GM21390 (cell line): ENCODE results near the gene GAS7.
"Not testable (repeated sequence)": the region's sequence is repeated elsewhere in the genome, so short reads cannot be mapped to it uniquely, and the experiment has no call there.

Experiments
- ATAC-seq: cut with Tn5 transposase; IDR thresholded peaks from one replicate; pipeline ENCODE4 v1.9.1; 2021; ENCODE audit not compliant: unreplicated experiment

The GAS7 gene

DNA sequence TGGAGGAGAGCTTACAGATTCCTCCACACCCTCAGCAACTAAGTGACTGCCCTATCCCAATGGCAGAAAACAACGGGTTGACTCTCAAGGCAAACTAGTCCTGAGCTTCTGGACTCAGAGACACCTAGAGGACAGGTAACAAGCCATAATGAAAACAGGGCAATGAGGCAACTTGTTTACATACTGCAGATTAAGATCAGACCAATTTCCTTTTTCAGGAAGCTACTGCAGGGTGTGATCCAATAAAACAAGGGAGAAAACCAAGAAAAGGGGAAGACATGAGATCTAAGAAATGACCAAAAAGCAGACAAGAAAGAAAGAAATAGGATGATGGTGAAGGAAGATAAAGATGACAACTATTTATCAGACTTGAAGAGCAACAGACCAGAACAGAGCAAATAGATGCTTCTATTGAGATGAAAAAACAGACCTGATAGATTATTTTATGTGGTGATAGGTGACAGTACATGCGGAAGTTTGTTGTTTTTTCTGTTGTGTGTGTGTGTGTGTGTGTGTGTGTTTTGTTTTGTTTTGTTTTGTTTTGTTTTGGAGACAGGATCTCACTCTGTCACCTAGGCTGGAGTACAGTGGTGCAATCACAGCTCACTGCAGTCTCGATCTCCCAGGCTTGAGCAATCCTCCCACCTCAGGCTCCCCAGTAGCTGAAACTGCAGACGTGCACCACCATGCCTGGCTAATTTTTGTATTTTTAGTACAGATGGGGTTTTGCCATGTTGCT, 120.7 kb downstream of the GAS7 start:
- no peak for ATAC-seq

GRCh38 chr17:10075919-10076318, 122.5 kb downstream of the GAS7 start:
- no peak for ATAC-seq

GRCh38 chr17:10073941-10074340, 124.5 kb downstream of the GAS7 start:
- no peak for ATAC-seq

- ATAC-seq = no peak
These were observed 125.6 kb downstream of the GAS7 start for GRCh38 chr17:10072556-10073425.

- no peak for ATAC-seq
These were observed 126.3 kb downstream of the GAS7 start for GRCh38 chr17:10072086-10072485.

DNA sequence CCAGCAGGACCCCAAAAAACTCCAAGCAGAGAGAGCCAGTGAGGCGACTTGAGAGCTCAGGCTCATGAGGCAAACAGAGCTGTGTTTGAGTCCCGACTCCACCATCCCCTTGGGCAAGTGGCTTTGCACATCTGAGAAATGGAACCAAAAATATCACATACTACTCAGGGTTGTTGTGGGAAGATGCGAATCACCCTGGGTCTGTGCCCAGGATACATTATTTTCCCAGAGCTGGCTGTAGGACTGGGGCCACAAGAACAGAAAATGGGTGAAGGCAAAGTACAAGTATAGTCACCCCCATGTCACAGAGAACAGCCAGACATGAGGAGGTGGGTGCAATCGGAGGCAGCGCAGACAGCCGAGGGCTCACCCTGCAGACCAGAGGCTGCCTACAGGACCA, 127.3 kb downstream of the GAS7 start:
- no peak for ATAC-seq

- no peak for ATAC-seq
These were observed 127.7 kb downstream of the GAS7 start for GRCh38 chr17:10070690-10071089.

DNA sequence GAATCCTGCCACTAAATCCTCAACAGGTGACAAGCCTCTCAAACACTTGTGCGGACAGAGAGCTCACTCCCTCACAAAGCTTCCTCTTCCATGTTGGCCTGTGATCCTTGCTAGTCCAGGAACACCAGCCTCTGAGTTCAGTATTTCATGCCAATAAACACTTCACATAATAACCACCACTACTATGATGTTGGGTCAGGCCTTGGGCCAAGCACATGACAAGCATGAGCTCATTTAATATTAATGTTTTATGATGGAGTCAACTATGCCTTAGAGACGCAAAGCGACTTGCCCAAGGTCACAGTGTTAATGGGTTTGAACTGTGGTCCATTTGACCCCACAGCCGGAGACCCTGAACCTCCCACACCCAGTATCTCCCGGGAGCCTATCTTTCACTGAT, 129.1 kb downstream of the GAS7 start:
- ATAC-seq = no peak

DNA sequence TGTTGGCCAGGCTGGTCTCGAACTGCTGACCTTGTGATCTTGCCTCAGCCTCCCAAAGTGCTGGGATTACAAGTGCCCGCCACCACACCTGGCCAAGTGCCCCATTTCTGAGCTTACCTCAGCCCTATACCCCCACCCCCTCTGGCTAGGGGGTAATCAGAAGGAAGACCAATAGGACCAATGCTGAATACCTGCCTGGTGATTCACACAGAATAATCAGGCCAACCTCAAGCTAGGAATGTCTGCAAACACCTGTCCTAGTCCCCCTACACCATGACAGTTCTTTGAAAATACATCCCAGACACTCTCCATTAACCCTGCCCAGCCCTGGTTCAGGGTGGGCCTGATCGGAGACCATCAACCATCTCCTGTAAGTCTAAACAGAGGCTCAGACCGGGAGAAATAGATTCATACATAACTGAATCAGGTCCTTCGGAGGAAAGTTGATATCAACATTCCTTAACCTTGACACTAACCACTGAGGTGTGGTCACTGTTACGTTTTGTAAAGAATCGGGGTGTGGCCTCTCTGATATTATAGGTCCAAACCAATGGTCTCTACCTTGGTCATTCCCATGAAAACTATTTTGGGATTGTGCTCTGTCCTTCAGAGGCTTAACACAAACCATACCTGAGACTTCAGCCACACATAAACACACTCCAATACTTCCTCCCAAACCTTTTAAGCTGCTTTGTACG, 130.8 kb downstream of the GAS7 start:
- no peak for ATAC-seq

- ATAC-seq = no peak
These were observed 133.9 kb downstream of the GAS7 start for GRCh38 chr17:10064536-10064935.

- ATAC-seq = no peak
These were observed 134.6 kb downstream of the GAS7 start for GRCh38 chr17:10063730-10064241.

DNA sequence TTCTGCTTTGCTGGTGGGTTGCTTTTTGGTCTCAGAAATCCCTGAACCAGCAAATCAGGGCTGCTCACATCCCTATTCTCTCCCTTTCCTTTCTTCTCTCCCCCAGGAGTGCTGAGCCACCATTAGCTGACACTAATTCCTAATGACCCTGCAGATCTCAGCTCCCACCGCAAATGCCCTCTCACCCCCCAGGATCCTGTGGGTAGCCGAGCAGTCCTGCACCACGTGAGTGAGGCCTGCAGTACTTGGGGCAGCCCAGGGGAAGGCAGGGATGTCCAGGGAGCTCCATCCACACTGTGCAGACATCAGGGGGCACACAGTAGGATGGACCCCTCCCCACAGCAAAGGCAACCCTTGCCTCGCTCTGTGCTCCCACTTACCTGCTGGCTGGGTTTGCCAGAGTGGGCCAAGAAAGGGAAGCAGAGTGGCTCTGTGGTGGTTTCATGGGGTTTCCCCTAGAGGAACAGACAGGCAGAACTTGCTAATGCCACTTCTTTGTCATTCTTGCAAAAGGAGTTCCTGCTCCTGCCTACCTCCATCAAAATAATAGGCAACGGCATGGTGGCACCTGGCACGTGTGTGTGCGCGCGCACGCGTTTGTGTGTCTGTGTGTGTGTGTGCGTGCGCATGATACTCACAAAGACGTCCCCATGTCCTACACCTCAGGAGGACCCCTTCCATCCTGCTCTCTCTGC, 135.6 kb downstream of the GAS7 start:
- no peak for ATAC-seq

DNA sequence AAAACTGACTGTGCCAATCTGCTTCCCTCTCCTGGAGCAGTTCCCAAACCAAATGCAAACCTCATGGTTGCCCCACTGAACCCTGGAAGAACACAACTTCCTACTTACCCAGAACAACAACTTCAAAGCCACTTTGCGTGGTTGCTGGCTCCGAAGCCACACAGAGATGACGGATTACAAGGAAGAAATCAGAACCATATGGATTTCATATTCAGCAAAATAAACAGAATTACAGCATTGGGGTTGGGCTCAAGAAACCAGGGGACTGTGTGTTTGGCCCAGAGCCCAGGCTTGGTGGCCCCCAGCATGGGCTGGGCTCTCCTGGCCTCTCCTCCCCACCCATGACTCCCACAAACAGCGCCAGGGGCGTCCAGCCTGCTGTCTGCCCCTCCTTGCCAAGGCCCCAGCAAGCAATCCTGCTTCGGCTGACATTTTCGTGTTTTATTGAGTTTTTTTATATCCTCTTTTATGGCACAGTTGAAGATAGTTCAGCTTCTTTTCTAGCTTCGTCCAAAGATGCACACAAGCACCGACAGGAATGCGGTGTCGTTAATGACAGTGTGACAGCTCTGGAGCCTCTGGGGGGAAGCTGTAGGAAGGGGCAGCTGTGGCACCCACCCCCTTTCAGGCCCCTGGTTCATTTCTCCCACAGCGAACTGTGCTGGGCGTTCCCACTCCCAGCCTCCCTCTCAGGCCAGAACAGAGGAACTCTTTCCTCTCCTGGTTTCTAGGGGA, 137.1 kb downstream of the GAS7 start:
- ATAC-seq = no peak

- ATAC-seq = no peak
These were observed 137.9 kb downstream of the GAS7 start for GRCh38 chr17:10060526-10060925.

GRCh38 chr17:10059684-10060211, 138.7 kb downstream of the GAS7 start:
- ATAC-seq = peak; percentile 82

- ATAC-seq = no peak
These were observed 139.3 kb downstream of the GAS7 start for GRCh38 chr17:10058921-10059683.

- not testable (repeated sequence) for ATAC-seq
These were observed 140.9 kb downstream of the GAS7 start for GRCh38 chr17:10057466-10057865.

DNA sequence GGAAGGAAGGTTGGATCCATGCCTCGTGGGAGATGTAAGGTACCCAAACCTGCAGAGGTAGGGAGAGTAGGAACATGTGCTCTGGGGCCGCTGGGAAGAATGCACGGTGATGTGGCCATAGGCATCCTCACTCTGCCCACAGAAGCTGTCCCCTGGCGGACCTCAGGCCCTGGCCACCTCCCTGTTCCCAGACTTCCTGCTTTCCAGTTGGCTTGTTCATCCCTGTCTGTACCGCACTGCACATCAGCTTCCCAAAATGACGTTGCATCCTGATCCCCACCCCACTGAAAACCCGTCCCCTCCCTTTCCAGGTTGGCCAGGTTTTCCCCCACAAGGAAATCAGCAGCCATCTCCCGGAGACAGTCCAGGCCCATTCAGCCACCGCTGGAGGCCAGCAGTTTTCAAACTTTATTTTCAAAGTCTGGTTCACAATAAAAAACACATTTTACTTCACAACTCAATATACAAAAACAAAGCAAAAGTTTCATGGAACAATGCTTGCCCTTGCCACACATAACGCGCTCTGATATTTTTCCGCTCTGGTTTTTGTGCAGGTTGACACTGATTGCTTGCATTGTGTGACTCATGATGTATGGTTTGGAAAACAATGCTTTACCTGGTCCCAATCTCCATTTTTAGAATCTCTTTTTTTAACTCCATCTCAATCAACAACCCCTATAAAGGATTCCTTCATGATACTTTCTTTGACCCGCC, 143.0 kb downstream of the GAS7 start:
- no peak for ATAC-seq
